ENCODE measurements around the gene ABCC6.
"Not testable (repeated sequence)": the region's sequence is repeated elsewhere in the genome, so short reads cannot be mapped to it uniquely, and the experiment has no call there.

Gene ABCC6

GRCh38 chr16:16190546-16190945 is 32.7 kb downstream of the ABCC6 start:
- no peak for DNase-seq (ENCODE audit: low read depth)

GRCh38 chr16:16189842-16190241 is 33.5 kb downstream of the ABCC6 start:
- DNase-seq (ENCODE audit: low read depth) = no peak

- DNase-seq (ENCODE audit: low read depth) = no peak
These were observed 34.5 kb downstream of the ABCC6 start for GRCh38 chr16:16188827-16189226.

- no peak for DNase-seq (ENCODE audit: low read depth)
These were observed 36.5 kb downstream of the ABCC6 start for GRCh38 chr16:16186820-16187219.

GRCh38 chr16:16185095-16185494 is 38.2 kb downstream of the ABCC6 start:
- DNase-seq (ENCODE audit: low read depth) = no peak

GRCh38 chr16:16184594-16184993 is 38.7 kb downstream of the ABCC6 start:
- no peak for DNase-seq (ENCODE audit: low read depth)

- no peak for DNase-seq (ENCODE audit: low read depth)
These were observed 39.7 kb downstream of the ABCC6 start for GRCh38 chr16:16183562-16183961.

- no peak for DNase-seq (ENCODE audit: low read depth)
These were observed 40.4 kb downstream of the ABCC6 start for GRCh38 chr16:16182918-16183317.

GRCh38 chr16:16181748-16182147 is 41.5 kb downstream of the ABCC6 start:
- DNase-seq (ENCODE audit: low read depth) = not testable (repeated sequence)

- no peak for DNase-seq (ENCODE audit: low read depth)
These were observed 44.7 kb downstream of the ABCC6 start for GRCh38 chr16:16178455-16179162.

- DNase-seq (ENCODE audit: low read depth) = no peak
These were observed 47.0 kb downstream of the ABCC6 start for GRCh38 chr16:16176328-16176727.

GRCh38 chr16:16175296-16175695 is 48.0 kb downstream of the ABCC6 start:
- no peak for DNase-seq (ENCODE audit: low read depth)

GRCh38 chr16:16172991-16173390 is 50.3 kb downstream of the ABCC6 start:
- DNase-seq (ENCODE audit: low read depth) = no peak

- no peak for DNase-seq (ENCODE audit: low read depth)
These were observed 51.9 kb downstream of the ABCC6 start for GRCh38 chr16:16171332-16171919.

- no peak for DNase-seq (ENCODE audit: low read depth)
These were observed 53.7 kb downstream of the ABCC6 start for GRCh38 chr16:16169615-16170014.

- DNase-seq (ENCODE audit: low read depth) = no peak
These were observed 54.9 kb downstream of the ABCC6 start for GRCh38 chr16:16168431-16168830.

- no peak for DNase-seq (ENCODE audit: low read depth)
These were observed 55.4 kb downstream of the ABCC6 start for GRCh38 chr16:16167927-16168326.

GRCh38 chr16:16166949-16167348 is 56.3 kb downstream of the ABCC6 start:
- no peak for DNase-seq (ENCODE audit: low read depth)

GRCh38 chr16:16166085-16166484 is 57.2 kb downstream of the ABCC6 start:
- no peak for DNase-seq (ENCODE audit: low read depth)

GRCh38 chr16:16164243-16164642 is 59.1 kb downstream of the ABCC6 start:
- DNase-seq (ENCODE audit: low read depth) = no peak

GRCh38 chr16:16163571-16163970 is 59.7 kb downstream of the ABCC6 start:
- no peak for DNase-seq (ENCODE audit: low read depth)

- no peak for DNase-seq (ENCODE audit: low read depth)
These were observed 60.2 kb downstream of the ABCC6 start for GRCh38 chr16:16163109-16163508.

GRCh38 chr16:16162591-16162990 is 60.7 kb downstream of the ABCC6 start:
- no peak for DNase-seq (ENCODE audit: low read depth)

- DNase-seq (ENCODE audit: low read depth) = not testable (repeated sequence)
These were observed 61.5 kb downstream of the ABCC6 start for GRCh38 chr16:16161840-16162239.
